SK-N-MC (cell line): ENCODE measurements around the gene COMMD9.

Source experiments
- EZH2 ChIP-seq: fragments of 200-600 bp; sonication (generic); IDR thresholded peaks from one replicate; pipeline ENCODE4 v1.6.1; 2017; ENCODE audit warnings: antibody characterized with exemption
- FOXP2 ChIP-seq: optimal IDR thresholded peaks from 2 replicates; pipeline ENCODE3; 2011; ENCODE audit warnings: mild to moderate bottlenecking, moderate library complexity; ENCODE audit not compliant: insufficient read depth; ENCODE audit errors: extremely low read length, control extremely low read depth
- POLR2AphosphoS5 ChIP-seq: IDR thresholded peaks from 2 replicates; pipeline ENCODE4 v1.6.1; 2012; ENCODE audit warnings: mild to moderate bottlenecking, low read depth, low read length, borderline replicate concordance

DNA sequence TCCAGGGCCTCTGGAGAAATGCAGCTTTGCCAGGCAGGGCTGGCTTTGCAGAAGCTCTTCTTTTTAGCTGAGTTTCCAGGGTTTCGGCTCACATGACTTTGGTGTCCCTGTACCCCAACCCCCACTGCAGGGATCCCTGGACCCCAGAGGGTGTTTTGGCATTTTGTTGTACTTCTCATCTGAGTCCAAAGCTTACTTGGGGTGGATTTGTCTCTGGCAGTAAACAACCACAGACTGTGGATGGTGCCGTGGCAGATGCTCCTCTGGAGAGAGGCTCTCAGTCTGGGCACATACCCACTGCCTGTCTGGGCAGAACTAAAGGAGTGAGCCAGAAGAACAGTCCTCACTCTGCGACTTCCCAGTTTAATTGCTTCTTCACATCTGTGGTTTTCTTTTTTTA, 49.6 kb downstream of the COMMD9 start:
- TF ChIP-seq EZH2 (no peak), POLR2AphosphoS5 (no peak), FOXP2 (no peak)
